HL-60 (cell line): ENCODE data around the gene GLRA1.

Experiments
- CTCF ChIP-seq: IDR thresholded peaks from one replicate; pipeline ENCODE4 v1.5.1; 2011; ENCODE audit warnings: low read length, control low read depth, inconsistent platforms; ENCODE audit not compliant: insufficient read depth
- GABPA ChIP-seq: IDR thresholded peaks from 2 replicates; pipeline ENCODE4 v1.6.1; 2012; ENCODE audit warnings: low read depth
- POLR2AphosphoS5 ChIP-seq: IDR thresholded peaks from 2 replicates; pipeline ENCODE4 v1.6.1; 2012; ENCODE audit warnings: low read depth
- REST ChIP-seq: IDR thresholded peaks from 2 replicates; pipeline ENCODE4 v1.6.1; 2012; ENCODE audit warnings: low read depth; ENCODE audit not compliant: insufficient replicate concordance
- SPI1 ChIP-seq: IDR thresholded peaks from 2 replicates; pipeline ENCODE4 v1.6.1; 2012; ENCODE audit warnings: low read depth, mild to moderate bottlenecking, borderline replicate concordance

GRCh38 chr5:151961557-151961956 lies 36.9 kb upstream of the GLRA1 start:
- TF ChIP-seq CTCF (no peak), POLR2AphosphoS5 (no peak), GABPA (no peak), REST (no peak), SPI1 (no peak)
